DMS153 treated with DMSO at 0.1 percent for 48 hours (cell line): ENCODE measurements around the gene MEIS3.
"Not testable (repeated sequence)": the region's sequence is repeated elsewhere in the genome, so short reads cannot be mapped to it uniquely, and the experiment has no call there.

ENCODE experiments used
- DNase-seq: peaks from one replicate; lab custom pipeline; 2025; ENCODE audit not compliant: unreplicated experiment; lab: John Stamatoyannopoulos, UW

The MEIS3 gene

GRCh38 chr19:47417107-47417745, 2.1 kb downstream of the MEIS3 start:
- no peak for DNase-seq

GRCh38 chr19:47416643-47416985, 2.7 kb downstream of the MEIS3 start:
- no peak for DNase-seq

GRCh38 chr19:47415953-47416642, 3.2 kb downstream of the MEIS3 start:
- no peak for DNase-seq

- DNase-seq: no peak
These were observed 4.9 kb downstream of the MEIS3 start for GRCh38 chr19:47414469-47414868.

GRCh38 chr19:47413941-47414340, 5.4 kb downstream of the MEIS3 start:
- no peak for DNase-seq

GRCh38 chr19:47411696-47412095, 7.6 kb downstream of the MEIS3 start:
- DNase-seq: not testable (repeated sequence)

- no peak for DNase-seq
These were observed 8.2 kb downstream of the MEIS3 start for GRCh38 chr19:47411101-47411500.

- DNase-seq: no peak
These were observed 11.0 kb downstream of the MEIS3 start for GRCh38 chr19:47408156-47408938.

GRCh38 chr19:47407417-47407774, 11.9 kb downstream of the MEIS3 start:
- no peak for DNase-seq

GRCh38 chr19:47406711-47407416, 12.5 kb downstream of the MEIS3 start:
- no peak for DNase-seq

- DNase-seq: no peak
These were observed 13.4 kb downstream of the MEIS3 start for GRCh38 chr19:47405854-47406417.

GRCh38 chr19:47405197-47405550, 14.2 kb downstream of the MEIS3 start:
- DNase-seq: no peak

GRCh38 chr19:47404334-47405196, 14.8 kb downstream of the MEIS3 start:
- DNase-seq: no peak

GRCh38 chr19:47402504-47402903, 16.8 kb downstream of the MEIS3 start:
- DNase-seq: no peak

GRCh38 chr19:47398707-47399597, 20.4 kb downstream of the MEIS3 start:
- no peak for DNase-seq

- DNase-seq: peak; percentile 32
These were observed 27.7 kb downstream of the MEIS3 start for GRCh38 chr19:47391510-47392223.

GRCh38 chr19:47390533-47391488, 28.5 kb downstream of the MEIS3 start:
- DNase-seq: no peak

GRCh38 chr19:47389150-47389556, 30.2 kb downstream of the MEIS3 start:
- DNase-seq: no peak
